Measurements from ENCODE around the gene ARHGEF28. TPM values are rescaled to one million over a fixed set of nuclear protein-coding genes. Genes with fewer than 3 reads are reported as not detected.

ARHGEF28 gene
- 32.2 and 35.2 TPM in 2 replicates for total RNA-seq (2014; rRNA removed; shearing (Covaris generic))
- 18.8 and 30.1 TPM in 2 replicates for polyA plus RNA-seq (2014; cell fraction: nucleus; rRNA removed)

DNA sequence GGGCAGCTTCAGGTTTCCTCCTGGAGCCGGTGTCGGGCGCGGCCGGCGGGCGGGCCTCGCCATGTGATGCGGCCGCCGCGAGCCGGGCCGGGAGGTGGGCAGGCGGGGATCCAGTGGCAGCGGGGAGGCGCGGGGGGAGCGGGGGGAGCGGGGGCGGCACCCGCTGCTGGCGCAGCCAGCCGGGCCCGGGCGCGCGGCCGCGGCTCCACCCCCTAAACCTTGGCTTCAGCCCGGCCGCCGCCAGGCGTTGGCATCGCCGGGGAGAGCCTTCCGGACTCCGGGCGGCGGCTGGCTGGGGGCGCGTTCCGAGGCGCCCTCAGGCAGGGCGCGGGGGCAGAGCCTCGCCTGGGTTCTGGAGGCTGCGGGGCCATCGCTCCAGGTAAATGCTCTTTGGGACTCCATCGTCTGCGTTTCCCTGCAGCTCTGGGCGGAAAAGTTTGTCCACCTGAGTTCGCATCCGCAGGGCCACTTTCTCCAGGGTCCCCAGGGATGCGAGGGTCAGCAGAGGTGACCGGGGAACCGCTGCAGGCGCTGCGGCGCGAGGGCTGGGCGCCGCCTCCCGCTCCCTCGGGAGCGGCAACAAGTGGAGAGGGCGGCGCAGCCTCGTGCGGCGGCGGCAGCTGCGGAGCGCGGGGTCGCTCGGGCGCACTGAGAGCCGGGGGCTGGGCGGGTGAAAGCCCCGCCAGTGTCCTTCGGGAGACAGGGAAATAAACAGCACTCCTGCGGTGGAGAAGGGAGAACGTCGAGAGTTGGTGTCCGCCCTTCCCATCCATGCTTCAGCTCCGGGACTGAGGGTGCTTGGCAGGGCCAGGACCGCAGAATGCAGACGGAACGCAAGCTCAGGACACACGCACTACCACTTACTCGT, at the start of gene ARHGEF28:
ARHGEF28 (plus strand) TSS at position 253 of the 868 bp plus-strand sequence. CDS start 58,656 bp downstream, outside the sequence.
- peak; percentile 73 for DNase-seq (ENCODE audit: extremely low read depth, low read depth)

GRCh38 chr5:73582285-73583145, 43.5 kb upstream of the ARHGEF28 start:
- DNase-seq (ENCODE audit: extremely low read depth, low read depth) = no peak

DNA sequence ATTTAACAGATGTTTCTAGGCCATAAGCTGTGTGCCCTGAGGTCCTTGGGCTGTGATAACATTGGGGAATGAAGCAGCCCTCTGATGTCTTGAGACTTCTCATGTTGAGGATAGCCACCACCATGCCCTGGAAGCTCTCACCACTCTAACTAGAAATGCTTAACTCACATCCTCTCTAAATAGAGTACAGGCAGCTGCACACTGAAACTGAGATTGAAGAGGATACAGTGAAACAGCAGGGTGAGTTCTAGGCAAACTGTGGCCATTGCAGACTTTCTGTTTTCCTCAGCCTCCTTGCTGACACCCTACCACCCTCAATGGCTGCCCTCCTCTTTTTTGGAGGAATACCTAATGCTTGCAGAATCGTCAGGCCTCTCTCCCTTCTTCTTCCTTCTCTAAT, 38.1 kb upstream of the ARHGEF28 start:
- DNase-seq (ENCODE audit: extremely low read depth, low read depth) = no peak

- peak; percentile 81 for DNase-seq (ENCODE audit: extremely low read depth, low read depth)
Observed at GRCh38 chr5:73591102-73591695, 34.8 kb upstream of the ARHGEF28 start.

GRCh38 chr5:73591698-73592501, 34.1 kb upstream of the ARHGEF28 start:
- DNase-seq (ENCODE audit: extremely low read depth, low read depth) = no peak

GRCh38 chr5:73592551-73592950, 33.4 kb upstream of the ARHGEF28 start:
- no peak for DNase-seq (ENCODE audit: extremely low read depth, low read depth)

- DNase-seq (ENCODE audit: extremely low read depth, low read depth) = peak; percentile 61
Observed at GRCh38 chr5:73596705-73597328, 29.2 kb upstream of the ARHGEF28 start.

DNA sequence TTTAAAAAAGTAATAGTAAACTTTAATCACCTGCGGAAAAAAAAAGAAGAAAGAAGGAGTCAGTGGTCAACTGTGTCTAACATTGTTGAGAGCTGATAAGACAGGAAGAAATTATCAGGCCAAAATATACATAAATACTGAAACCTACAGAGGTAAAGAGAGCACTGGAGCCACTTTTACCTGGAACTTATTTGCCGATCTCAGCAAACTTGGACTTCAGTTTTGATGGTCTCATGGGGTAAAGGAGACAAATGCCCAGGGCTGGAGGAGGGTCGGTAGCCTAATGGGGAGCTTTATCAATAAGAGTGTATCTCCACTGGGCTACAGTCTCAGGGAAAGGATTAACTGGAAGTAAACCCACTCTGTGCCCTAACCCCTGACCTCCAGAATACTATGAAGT, 26.6 kb upstream of the ARHGEF28 start:
- DNase-seq (ENCODE audit: extremely low read depth, low read depth) = no peak

GRCh38 chr5:73603998-73604397, 22.0 kb upstream of the ARHGEF28 start:
- DNase-seq (ENCODE audit: extremely low read depth, low read depth) = no peak

GRCh38 chr5:73605223-73606087, 20.5 kb upstream of the ARHGEF28 start:
- no peak for DNase-seq (ENCODE audit: extremely low read depth, low read depth)

DNA sequence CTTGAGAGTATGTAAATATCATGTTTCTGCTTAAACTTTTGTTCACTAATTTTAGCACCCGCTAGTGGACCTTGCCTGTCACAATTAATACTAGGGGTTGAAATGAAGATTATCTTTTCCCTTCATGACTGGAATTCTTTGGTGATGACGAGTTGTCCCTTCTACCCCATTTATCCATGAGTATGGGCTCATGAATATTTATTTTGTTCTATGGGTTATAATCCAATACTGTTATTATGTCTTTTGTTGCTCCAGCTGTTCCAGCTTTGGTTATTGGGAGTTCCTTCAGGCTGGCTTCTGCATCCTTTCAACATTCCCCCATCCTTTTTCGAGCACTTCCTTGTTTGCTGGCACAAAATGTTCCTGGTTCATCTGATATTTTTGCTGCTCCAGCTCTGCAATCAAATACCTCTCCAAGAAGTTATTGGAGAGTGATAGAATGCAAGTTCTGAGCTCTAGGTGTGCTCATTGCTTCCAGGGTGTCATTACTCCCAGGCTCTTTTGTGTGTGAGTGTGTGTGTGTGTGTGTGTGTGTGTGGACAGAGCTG, 19.7 kb upstream of the ARHGEF28 start:
- DNase-seq (ENCODE audit: extremely low read depth, low read depth) = no peak

DNA sequence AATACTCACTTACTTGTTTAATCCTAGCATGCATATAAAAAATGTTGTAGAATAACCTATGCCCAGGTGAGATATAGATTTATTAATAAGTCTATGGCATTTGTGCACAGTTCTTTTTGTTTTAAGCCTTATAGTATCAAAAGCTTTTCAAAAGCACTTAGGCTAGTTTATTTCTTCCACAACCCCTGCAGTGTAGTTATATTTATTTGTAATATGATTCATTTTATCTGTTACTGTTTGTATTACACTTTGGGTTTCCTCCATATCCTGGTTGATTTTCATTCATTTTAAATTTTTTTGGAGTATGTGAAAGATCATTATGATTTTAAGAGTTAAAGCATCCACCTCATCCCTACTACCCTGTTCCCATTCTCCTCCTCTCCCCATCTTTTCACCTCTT, 18.8 kb upstream of the ARHGEF28 start:
- no peak for DNase-seq (ENCODE audit: extremely low read depth, low read depth)

DNA sequence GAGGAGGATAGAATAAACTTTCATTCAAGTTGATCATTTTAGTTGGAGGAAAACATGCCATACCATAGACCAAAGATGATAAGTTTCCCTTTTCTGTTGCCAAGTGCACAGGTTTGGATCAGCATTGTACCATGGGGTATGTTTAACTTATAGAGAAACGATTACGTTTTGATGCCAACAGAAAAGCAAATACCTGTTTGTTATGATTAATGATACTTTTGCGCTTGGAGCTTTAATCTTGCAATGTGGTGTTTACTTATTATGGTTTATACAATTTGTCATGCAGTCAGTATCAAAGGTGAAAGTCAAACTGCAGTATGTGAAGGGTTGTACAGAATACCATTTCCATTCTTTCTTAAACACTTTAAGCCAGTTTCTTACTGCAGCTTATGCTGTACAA, 13.2 kb upstream of the ARHGEF28 start:
- no peak for DNase-seq (ENCODE audit: extremely low read depth, low read depth)

DNA sequence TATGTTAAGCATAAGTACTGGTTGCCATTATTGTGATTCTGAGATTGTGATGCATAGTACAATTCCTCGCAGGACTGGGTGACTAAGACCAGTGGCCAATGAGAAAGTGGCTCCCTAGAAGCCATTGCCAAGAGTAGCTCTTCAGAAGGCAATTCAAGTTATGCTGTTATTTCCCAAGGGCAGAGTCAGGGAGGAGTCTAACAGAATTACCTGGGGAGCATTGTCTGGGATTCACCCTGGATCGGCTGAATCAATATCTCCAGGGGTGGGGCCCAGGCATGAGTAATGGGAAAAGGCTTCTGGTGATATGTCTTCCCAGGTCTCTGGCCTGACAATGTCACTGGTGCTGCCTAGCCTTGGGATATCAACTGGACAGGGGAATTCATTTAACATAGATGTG, 10.9 kb upstream of the ARHGEF28 start:
- no peak for DNase-seq (ENCODE audit: extremely low read depth, low read depth)

GRCh38 chr5:73615947-73616346, 10.0 kb upstream of the ARHGEF28 start:
- DNase-seq (ENCODE audit: extremely low read depth, low read depth) = no peak

GRCh38 chr5:73617510-73618279, 8.3 kb upstream of the ARHGEF28 start:
- DNase-seq (ENCODE audit: extremely low read depth, low read depth) = no peak

DNA sequence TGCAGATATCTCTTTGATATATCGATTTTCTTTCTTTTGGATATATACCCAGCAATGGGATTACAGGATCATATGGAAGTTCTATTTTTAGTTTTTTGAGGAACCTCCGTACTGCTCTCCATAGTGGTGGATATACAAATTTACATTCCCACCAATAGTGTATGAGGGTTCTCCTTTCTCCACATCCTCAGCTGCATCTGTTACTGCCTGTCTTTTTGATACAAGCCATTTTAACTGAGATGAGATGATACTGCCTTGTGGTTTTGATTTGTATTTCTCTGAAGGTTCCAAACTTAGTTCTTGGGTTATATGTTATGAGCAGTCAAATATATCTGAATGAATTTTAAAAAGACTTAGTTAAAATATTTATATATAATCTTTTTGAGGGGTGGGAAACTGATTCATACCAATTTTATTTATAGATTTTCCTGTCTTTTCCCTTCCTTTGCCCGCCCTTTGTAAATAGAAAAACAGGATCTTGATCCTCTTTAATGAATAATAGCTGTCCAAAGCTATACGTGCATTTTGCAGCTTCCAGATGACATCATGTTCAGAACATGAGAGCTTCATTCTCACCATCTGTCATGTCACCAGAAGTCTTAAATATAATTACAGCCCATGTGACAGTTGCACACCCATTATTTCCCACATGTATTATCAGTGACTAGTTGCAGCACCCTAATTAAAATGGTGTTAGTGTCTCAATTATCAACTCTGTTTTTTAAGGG, 6.2 kb upstream of the ARHGEF28 start:
- DNase-seq (ENCODE audit: extremely low read depth, low read depth) = no peak
